Stimulated activated CD8-positive, alpha-beta memory T cell treated with anti-CD3 and anti-CD28 coated beads, Interleukin-7, amount 100 ng/mL, for 1 hour (primary cell): ENCODE measurements around the gene ERMARD.
A peak's percentile ranks its signal among the peaks of the same experiment; 100 is the strongest.

Source experiments
- DNase-seq, 2 donors: peaks; one replicate each; pipeline ENCODE4 v3.0.0-alpha.2; 2020; ENCODE audit warnings: low read depth in 2 of 2

Gene ERMARD

DNA sequence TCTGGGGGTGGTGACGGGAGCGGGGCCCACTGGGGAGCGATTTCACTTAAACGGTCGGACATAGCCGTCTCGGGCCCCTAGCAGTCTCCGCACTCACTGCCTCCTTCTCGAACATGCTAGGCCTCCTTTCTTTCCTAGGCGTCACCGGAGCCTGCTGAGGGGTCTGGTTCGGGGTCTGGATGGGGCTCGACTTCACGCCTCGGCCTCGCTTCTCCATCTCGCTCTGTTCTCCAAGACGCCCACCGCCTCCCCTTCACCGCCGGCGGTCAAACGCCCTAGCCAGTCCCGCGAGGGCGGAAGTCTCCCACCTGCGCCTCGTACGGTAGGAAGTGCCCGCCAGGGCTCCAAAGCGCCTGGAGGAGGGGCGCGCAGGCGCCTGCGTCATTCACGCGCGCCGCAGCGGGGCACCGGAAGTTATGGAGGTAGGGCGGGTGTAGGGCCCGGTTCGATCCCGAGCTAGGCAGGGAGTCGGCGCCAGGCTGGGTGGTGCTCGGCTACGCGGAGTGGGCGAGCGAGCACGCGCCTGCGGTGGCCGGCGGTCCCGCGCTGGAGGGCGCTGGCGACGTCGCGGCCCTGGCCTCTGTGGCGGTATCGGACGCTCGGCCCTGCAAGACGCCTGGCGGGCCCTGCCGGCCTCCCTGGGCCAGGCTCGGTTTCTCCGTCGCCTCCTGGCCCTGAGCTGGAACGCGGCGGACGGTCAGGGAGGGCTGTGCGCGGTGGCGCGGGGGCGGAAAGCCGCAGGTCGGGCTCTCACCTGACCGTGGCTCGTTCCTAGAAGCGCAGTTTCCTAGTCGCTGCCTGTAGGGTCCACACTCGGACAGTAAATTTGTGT lies at the start of gene ERMARD, which contains the start of gene DYNLT2:
Gene ERMARD (plus strand): TSS at position 381 of the 832 bp plus-strand sequence. CDS start 36 bp downstream, at position 417.
Gene DYNLT2 (minus strand): TSS at position 331 of the 832 bp plus-strand sequence. CDS start 114 bp downstream, at position 217.
- peak; percentile 91 for DNase-seq

DNA sequence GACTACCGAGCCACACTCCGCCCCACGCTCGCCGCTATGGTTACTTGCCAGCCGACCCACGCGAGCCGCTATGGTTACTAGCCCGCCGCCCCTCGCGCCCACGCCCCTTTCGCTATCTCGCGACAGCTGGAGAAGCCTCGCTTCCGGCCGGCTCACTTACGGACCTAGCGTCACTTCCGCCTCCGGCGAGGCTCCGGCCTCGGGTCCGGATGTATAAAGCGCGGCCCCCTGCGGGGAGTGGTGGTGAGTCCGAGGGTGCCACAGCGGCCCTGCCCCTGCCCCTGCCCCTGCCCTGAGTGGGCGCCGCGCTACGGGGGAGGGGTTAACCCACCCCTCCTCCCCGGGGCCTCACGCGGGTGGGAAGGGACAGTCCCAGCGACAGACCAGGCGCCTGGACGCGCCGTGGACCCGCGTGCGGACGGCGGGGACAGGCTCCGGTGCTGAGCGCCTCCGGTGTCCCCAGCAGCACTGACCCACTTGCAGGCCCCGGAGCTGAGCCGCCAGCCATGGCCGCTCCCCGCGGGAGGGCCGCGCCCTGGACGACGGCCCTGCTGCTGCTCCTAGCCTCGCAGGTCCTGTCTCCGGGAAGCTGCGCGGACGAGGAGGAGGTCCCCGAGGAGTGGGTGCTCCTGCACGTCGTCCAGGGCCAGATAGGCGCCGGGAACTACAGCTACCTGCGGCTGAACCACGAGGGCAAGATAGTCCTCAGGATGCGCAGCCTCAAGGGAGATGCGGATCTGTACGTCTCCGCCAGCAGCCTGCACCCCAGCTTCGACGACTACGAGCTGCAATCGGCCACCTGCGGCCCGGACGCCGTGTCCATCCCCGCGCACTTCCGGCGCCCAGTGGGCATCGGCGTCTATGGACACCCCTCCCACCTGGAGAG lies 49.2 kb upstream of the ERMARD start, which contains the start of the genes C6orf120 and WDR27:
Gene C6orf120 (plus strand): TSS at position 173 of the 886 bp plus-strand sequence. CDS start 334 bp downstream, at position 507.
Gene WDR27 (minus strand): TSS at position 76 of the 886 bp plus-strand sequence. CDS start 13,024 bp downstream, outside the sequence.
- peak; percentile 95 to 96 for DNase-seq

- DNase-seq: no peak
These were observed 48.6 kb upstream of the ERMARD start for GRCh38 chr6:169702840-169703246.

DNA sequence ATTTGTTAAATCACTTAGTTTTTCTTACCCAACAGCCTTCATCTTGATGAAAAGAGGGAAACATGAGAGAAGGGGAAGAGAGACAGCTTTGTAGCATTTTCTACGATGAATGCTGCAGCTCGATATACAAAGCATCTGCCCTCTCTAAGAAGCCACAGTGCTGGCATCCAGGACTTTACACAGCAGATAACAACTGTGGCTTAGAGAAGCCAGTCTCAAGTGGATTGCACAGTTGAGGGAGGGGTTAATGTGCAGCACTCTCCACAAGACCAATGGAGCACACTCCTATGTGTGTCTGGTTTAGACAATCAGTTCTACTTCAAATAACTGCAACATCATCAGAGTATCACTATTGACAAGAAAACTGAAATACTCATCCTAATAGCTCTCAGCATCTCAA lies 43.6 kb upstream of the ERMARD start:
- DNase-seq: no peak

GRCh38 chr6:169709293-169709692 lies 42.1 kb upstream of the ERMARD start:
- DNase-seq: no peak

GRCh38 chr6:169710009-169710408 lies 41.4 kb upstream of the ERMARD start:
- no peak for DNase-seq

- DNase-seq: no peak
These were observed 37.2 kb upstream of the ERMARD start for GRCh38 chr6:169714178-169714577.

- no peak for DNase-seq
These were observed 36.8 kb upstream of the ERMARD start for GRCh38 chr6:169714595-169714994.

DNA sequence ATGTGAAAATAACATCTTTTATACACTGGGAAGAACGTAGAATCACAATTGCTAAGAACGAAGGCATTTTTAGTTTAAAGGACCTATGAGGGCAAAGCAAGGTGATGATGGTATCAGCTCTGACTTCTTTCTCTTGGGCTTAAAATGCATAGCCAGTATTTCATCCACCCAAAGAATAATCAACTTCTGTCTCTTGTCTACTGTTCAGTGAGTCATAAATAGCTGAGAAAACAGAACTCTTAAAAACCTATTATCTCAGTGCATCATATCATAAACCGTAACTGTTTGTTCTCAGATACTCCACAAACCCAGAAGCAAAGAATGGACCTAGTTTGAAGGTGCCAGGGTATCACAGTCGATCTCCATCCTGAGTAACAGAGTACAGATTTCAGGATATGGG lies 32.3 kb upstream of the ERMARD start:
- no peak for DNase-seq

DNA sequence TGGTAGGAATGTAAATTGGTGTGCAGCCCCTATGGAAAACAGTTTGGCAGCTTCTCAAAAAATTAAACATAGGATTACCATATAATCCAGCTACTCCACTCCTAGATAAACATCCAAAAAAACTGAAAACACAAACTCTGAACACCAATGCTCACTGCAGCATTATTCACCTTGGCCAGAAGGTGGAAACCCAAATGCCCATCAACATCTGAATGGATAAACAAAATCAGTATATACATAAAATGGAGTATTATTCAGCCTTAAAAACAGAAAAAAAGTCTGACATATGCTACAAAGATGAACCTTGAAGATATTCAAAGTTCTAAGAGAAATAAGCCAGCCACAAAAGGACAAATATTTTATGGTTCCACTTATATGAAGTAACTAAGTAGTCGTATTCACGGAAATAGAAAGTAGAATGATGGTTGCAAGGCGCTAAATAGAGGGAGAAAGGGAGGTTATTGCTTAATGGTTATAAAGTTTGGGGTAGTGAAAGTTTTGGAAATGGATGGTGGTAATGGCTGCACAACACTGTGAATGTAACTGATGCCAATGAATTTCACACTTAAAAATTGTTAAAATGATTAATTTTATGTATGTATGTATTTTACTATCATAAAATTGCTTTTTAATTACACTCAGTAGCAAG lies 31.1 kb upstream of the ERMARD start:
- DNase-seq: no peak

DNA sequence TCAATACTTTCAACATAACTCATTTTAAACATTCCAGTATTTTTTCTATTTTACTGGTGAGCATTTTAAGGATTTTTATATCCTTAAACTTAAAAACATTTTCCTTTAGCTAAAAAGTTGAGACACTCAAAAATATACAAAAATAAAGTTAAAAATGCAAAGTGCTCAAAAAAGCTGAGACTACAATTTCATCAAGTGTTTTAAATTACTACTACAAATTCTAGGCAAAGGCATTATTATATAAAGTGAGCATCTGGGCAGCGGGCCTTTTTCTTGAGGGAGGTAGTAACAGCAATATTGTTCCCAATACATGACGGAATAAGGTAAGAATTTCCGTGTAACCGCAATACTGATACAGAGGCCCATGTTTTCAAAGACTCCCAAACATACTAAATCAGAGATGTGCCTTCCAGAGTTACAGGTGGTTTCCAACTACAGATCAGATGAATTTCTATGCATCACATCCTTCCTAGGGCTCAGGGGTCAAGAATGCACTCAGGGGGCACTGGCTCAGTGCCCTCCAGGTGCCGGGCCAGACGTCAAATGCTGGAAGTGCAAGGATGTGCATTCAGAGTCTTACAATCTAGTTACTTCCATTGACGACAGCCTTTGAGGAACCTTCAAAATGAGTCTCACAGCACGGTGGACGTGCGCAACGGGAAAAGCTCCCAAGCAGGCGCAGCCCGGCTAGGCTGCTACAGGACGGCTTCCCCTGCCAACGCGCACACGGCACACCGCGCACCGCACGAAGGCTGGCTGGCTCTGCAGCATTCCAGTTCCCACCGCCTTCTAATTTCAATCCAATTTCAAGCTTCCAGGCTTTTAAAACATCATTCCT lies 28.8 kb upstream of the ERMARD start:
- peak in 1 of 2 donors; percentile 4 for DNase-seq

- DNase-seq: peak; percentile 36 to 38
These were observed 28.1 kb upstream of the ERMARD start for GRCh38 chr6:169723200-169723909.

DNA sequence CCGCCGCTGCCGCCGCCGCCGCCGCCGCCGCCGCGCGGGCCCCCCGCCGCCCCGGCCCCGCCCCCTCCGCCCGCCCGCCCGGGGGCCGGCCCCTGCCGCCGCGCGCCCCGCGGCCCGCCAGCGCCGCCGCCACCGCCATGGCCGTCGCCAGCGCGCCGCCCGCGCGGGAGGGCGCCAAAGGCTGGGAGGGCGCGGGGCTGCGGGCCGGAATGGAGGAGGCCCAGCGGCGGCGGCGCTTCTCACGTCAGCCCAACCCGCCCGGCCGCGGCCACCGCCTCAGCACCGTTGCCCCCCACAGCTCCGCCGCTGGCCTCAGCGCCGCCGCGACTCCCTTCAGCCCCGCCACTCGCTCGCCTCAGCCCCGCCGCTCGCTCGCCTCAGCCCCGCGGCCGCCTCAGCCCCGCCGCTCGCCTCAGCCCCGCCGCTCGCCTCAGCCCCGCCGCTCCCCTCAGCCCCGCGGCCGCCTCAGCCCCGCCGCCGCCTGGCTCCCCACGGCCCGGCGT lies 27.4 kb upstream of the ERMARD start:
- DNase-seq: peak in 1 of 2 donors; percentile 15

GRCh38 chr6:169724494-169725124 lies 26.8 kb upstream of the ERMARD start, which contains the start of gene PHF10:
TSS of gene PHF10 (minus strand) at chr6:169724500. CDS start at chr6:169723931, 569 bp downstream.
- DNase-seq: peak; percentile 39 to 42

- DNase-seq: no peak
These were observed 26.0 kb upstream of the ERMARD start for GRCh38 chr6:169725125-169726048.

- DNase-seq: no peak
These were observed 25.4 kb upstream of the ERMARD start for GRCh38 chr6:169726049-169726400.

GRCh38 chr6:169726963-169727362 lies 24.5 kb upstream of the ERMARD start:
- DNase-seq: no peak

GRCh38 chr6:169729961-169730360 lies 21.5 kb upstream of the ERMARD start:
- DNase-seq: no peak
